GM12891 (cell line): ENCODE results near the gene PSME3.

Experiments
- PAX5 ChIP-seq: IDR thresholded peaks from 2 replicates; pipeline ENCODE4 v1.6.1; 2011; ENCODE audit warnings: low read length, moderate library complexity, mild to moderate bottlenecking; ENCODE audit not compliant: insufficient read depth, severe bottlenecking
- POLR2A ChIP-seq: IDR thresholded peaks from 2 replicates; pipeline ENCODE4 v1.6.1; 2011; ENCODE audit warnings: low read depth, low read length, control low read depth
- POLR2AphosphoS5 ChIP-seq: IDR thresholded peaks from 2 replicates; pipeline ENCODE4 v1.6.1; 2011; ENCODE audit warnings: low read depth, low read length, control low read depth
- POU2F2 ChIP-seq: IDR thresholded peaks from 2 replicates; pipeline ENCODE4 v1.6.1; 2011; ENCODE audit warnings: low read depth, mild to moderate bottlenecking, control low read depth, low read length, moderate library complexity
- SPI1 ChIP-seq: IDR thresholded peaks from 2 replicates; pipeline ENCODE4 v1.6.1; 2011; ENCODE audit warnings: low read depth, low read length, control low read depth
- TAF1 ChIP-seq: IDR thresholded peaks from 2 replicates; pipeline ENCODE4 v1.6.1; 2011; ENCODE audit warnings: low read depth, low read length, control low read depth

DNA sequence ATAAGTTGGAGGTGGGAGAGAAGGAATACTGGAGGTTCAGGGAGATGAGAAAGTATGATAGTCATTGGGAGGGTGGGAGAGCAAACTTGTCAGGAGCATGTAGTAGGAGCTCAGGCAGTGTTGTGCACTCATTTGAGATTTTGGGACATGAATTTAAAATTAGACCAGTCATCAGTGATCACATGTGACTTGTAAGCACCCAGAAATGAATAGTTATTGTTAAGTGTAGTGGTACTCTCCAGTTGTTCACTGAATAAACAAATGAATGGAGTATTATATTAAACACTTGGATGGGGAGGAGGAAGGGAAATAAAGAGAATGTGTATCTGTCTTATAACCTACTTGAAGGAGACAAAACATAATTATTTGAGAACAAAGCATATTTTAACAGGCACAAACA lies 2.2 kb upstream of the PSME3 start:
- TF ChIP-seq POLR2AphosphoS5, result no peak
- TF ChIP-seq POLR2A, result no peak
- TF ChIP-seq TAF1, result no peak
- TF ChIP-seq SPI1, result no peak
- no peak for TF ChIP-seq POU2F2
- TF ChIP-seq PAX5, result no peak
